NCI-H146 treated with DMSO at 0.1 percent for 48 hours (cell line): ENCODE results near the gene ANXA2.
A peak's percentile ranks its signal among the peaks of the same experiment; 100 is the strongest.
"Not testable (repeated sequence)": the region's sequence is repeated elsewhere in the genome, so short reads cannot be mapped to it uniquely, and the experiment has no call there.

Experiments
- DNase-seq: peaks from one replicate; lab custom pipeline; 2025; ENCODE audit not compliant: unreplicated experiment; lab: John Stamatoyannopoulos, UW

Gene ANXA2

DNA sequence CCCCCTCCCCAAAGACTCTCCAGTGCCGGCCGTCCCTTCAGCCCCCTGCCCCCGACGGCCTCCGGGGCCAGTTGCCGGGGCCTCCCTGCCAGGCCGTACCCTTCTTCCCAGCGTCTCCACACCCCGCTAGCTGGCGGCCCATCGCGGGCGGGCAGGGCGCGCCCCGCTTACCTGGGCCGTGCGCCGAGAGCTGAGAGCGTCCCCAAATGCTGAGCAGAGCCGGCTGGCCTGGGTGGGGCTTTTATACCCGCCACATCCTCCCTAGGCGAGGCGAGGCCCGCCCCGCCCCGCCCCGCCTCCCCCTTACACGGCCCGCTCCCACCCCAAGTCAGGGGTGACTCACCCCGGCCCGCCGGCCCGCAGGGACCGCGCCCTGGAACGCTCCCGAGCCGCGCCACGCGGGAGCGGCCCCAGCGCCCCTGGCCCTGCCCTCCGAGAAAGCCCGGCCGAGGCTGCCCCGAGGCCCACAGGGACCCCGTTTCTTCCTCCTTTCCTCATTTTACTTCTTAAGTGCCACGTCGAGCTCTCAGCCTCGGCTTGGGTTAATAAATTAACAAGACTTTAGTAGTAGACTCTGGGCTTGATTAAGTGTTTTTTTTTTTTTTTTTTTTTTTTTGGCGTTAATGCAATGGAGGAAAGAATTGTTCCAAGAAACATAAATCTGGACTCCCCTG, at the start of gene ANXA2:
ANXA2 (minus strand) TSS at position 215 of the 674 bp plus-strand sequence. CDS start 11,911 bp downstream, outside the sequence.
- peak; percentile 1 for DNase-seq

DNA sequence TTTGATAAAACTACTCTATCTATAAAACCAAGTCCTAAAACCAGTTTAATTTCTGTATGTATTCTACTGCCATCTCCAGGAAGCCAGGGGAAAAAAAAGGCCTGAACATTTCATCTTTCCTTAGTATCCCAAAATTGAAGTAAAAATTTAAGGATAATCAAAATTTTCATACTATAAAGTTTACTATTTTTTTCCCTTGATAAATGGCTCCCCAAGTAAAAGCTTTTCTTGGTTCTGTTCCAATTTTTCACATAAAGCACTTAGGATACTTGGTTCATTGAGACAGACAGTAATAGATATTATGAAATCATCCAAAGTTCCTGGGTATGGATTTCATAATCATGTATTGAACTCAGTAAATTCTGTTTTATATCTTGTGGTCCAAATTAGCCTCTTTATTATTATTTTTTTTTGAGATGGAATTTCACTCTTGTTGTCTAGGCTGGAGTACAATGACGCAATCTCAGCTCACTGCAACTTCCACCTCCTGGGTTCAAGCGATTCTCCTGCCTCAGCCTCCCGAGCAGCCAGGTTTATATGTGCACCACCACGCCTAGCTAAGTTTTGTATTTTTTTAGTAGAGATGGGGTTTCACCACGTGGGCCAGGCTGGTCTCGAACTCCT, 46.6 kb upstream of the ANXA2 start:
- DNase-seq = no peak

DNA sequence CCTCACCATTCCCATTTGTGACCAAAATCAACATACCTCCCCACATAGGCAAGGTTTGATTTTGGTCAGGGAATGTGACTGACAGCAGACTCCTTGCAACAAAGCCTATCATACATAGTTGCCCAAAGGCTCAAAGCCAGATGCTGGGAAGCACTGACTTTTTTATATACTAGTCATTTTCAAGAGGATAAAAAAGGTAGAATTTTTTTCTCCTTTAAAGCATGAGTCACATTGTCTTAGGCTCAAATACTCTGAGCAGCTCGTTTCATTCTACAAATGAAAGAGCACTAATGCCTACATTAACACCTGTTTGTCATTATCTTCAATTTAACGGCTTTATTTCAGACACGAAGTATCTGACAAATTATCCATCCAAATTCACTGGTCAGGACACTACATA, 45.0 kb upstream of the ANXA2 start:
- no peak for DNase-seq

DNA sequence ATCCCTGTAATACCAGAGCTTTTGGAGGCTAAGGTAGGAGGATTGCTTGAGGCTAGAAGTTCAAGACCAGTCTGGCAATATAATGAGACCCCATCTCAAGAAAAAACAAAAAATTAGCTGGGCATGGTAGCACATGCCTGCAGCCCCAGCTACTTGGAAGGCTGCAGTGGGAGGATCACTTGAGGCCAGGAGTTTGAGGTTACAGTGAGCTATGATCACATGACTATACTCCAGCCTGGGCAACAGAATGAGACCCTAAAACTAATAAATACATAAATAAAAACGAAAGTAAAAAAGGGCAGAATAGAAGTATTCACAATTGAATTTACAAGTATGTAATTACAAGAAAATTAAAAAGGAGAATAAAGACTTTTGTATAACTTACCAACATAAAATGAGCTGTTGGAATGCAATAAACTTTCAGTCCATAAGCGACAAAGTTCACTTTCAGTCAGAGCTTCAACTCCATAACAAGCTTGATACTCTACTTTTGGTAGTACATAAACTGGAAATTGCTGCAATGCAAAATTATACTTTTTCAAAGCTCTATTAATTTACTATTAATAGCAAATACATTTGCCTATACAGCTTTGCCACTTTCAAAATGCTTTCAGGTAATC, 44.4 kb upstream of the ANXA2 start:
- no peak for DNase-seq

DNA sequence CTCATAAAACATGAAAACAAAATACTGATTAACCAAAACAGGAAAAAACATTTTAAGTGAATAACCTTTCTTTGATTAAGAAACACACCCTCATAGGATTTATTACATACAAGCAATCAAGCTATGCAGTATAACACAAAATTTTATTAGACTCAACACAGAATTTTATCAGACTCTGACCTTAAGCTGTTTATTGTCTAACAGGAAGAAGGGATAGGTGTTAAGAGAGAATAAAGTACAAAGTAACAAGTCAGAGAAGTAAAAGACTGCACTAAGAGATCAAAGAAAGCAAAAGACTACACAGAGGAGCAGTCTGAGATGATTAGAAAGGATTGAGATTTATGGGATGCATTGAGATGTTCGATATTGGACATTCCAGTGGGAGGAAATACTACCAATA, 43.5 kb upstream of the ANXA2 start:
- DNase-seq = no peak

DNA sequence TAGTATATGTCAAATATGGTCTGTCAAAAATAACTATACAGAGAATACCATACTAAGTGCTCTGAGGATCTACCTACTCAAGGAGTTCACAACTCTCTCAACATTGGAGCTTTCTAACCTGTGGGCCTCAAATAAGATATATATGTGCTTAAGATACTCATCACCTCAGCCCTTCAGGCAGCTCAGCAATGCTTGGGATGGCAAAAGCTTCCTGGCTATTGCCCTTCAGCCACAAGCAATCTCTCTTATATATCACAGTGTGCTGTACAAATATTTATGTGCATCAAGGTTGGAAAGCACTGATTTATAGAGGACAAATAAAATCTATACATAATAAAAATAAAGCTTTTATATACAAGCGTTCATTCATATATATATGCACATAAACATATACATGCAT, 40.9 kb upstream of the ANXA2 start:
- DNase-seq = no peak

DNA sequence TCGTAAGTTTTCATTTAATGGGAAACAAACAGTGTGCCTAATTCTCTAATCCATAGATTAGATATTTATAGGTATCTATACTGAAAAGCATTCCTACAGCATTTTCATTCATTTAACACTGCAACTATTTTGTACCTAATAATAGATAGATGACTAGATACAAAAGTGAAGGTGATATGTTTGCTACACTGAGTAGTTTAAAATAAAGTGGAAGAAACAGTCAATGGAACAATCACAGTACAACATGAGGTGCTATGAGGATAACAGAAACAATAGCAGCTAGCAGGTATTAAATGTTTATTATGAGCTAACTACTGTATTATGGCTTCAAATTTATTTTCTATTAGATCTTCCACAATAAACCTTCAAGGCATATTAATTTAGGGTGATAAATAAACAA, 31.1 kb upstream of the ANXA2 start:
- DNase-seq = no peak

DNA sequence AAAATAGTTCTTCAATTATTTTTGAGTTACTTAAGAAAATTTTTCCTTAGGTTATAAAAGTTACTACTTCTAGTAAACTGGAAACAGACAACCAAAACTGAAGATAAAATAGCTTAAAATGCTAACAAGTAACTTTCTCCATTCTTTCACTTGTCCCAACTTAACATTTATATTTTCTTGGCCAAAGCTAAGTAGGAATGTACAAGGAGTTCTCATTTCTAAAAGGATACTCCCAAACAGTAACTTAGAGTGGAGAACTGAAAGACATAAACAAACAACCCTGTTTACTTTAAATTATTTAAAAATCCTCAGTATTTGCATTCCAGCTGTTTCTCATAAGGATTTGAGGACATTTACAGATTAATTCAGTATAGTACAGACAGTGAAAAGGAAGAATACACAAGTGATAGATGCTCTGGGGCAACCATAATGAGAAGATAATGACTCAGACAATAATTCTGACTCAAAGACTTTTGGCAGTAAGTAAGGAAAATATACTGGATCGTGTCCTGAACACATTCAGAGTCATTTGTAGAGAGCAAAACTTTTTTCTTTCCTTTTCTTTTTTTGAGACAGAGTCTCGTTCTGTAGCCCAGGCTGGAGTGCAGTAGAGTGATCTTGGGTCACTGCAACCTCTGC, 29.2 kb upstream of the ANXA2 start:
- no peak for DNase-seq

DNA sequence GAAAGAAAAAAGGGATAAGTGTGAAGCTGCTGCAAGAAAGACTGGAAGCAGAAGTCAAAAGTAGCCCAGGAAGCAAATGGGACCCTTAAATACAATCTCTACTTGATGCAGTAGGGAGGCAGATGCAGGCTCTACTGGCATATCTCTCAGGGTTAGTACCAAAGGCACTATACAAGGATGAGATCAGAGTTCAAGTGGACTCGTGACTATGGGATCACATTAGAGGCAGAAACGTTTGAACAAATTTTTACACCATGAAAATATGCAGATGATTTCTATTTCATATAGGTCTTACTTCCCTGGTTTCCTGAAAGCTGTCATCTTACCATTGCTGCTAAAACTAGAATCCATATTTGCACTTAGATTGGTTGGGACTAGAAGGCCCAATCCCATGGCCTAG, 27.7 kb upstream of the ANXA2 start:
- DNase-seq = no peak

DNA sequence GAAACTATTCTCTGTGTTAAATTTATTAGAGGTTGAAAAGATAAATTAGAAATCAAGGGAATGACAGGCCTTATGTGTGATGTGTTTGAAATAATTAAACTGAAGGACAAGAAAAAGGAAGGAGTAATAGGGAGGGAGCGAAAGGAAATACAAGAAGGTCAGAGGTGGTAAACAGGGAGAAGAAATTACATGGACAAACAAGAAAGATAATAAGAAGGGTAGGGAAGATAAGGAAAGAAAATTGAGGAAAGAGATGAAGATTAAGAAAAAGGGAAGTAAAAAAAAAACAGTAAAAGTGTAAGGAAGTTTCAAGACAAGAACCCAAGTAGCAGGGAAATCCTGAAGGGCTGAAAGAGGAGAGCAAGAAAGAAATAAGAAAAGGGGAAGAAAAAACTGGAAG, 26.2 kb upstream of the ANXA2 start:
- no peak for DNase-seq

DNA sequence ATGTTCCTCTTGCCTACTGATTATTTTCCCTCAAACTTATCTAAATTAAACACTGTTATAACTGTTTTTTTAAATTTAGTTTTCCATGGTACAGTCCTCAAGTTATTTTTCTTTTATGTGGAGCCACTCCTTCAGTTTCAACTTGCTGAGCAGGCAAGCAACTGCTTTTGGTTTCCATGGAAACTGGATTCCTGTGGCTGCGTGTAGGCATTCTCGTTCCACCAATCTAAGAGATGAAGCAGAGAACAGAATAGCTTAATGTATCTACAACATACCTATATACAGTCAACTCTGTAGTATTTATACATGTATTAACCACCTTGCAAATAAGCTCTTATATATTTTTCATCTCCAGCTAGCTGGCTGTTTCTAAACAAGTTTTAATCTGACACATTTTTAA, 25.8 kb upstream of the ANXA2 start:
- DNase-seq = no peak

DNA sequence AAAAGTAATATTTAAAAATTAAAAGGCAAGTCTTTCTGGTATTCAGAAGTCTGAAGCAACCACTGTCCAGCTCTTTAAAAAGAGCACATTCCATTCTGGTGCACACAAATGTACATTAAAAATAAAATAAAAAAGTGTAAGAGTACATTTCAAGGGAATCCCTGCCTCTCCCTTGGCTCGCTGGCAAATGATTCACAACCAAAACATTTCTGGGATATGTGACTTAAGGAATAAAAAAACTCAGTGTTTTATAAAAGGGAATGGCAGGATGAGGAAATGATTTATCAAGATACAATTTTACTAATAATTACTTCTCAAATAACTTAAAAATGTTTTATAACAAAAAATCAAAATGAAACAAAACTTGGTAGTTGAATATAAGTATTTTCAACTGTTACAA, 23.8 kb upstream of the ANXA2 start:
- DNase-seq = no peak

DNA sequence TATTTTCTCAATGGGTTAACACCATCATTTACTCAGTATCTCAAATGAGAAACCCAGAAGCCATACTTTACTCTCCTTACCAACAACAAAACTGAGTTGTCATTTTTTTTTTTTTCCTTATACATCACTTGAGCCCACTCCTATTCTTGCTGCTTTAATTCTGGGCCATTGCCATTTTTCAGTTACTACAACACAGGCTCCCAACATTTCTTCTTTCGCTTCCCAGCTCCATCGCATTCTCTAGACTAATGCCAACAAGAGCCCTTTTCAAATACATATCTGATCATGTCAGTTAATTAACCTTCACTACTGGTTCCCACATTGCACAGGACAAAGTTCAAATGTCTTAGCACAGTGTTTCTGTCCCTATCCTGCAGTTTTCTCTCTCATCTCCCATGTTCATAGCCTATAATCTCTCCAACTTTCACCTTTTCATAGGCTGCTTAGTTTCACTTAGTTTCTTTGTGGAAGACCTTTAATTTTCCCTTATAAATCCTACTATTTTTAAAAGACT, 22.5 kb upstream of the ANXA2 start:
- no peak for DNase-seq

DNA sequence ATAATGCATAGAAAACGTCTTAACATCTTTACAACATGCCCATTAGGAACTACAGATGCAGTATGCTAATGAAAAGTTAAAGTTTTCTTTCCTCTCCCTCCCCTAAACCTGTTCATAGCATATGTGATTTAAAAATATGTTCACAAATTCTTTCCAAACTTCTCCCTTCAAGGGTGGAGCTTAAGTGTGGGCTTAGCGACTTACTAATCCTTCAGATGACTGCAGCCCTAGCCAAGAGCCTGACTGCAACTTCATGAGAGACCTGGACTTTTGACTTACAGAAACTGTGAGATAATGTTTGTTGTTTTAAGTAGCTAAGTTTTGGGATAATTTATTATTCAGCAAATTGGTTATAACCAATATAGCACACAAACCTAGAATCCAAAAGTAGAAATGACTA, 22.0 kb upstream of the ANXA2 start:
- DNase-seq = no peak

DNA sequence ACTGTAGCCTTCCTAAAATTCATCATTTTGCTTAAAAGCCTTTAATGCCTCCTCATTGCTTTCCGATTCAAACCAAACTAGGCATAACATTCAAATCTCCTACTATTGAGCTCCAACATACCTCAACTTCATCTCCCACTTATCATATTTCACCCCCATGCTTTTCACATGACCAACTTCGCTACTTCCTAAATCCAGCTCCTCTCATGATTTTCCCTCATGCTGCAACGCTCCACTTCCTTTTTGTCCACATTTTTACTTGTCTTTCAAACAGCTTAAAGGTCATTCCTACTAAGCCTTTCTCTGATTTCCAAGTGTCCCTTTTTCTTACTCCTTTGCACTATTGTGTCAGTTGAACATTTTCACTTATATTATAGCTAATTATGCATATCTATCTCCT, 20.3 kb upstream of the ANXA2 start:
- DNase-seq = no peak

DNA sequence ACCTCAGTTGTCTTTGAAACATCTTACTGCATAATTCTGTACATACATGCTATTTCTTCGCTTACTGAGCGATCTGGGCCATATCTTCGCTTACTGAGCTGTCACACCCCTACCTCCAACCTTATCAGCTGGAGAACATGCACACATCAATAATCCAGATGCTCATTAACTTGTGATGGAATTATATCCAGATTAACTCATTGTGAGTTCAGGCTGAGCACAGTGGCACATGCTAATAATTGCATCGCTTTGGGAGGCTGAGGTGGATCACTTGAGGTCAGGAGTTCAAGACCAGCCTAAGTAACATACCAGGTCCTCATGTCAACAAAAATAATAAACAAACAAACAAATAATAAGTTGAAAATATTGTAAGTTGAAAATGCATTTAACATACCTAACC, 19.3 kb upstream of the ANXA2 start:
- DNase-seq = no peak

DNA sequence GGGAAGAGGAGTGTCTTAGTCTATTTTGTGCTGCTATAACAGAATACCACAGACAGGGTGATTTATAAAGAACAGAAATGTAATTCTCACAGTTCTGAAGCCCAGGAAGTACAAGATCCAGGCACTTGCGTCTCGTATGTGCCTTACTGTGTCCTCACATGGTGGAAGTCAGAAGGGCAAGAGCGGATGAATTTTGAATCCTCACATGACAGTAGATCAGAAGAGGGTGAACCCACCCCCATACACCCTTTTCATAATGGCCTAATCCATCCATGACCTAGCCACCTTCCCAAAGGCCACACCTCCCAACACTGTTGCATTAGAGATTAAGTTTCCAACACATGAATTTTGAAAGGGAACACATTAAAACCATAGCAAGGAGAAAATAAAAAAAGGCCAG, 18.7 kb upstream of the ANXA2 start:
- DNase-seq = no peak

DNA sequence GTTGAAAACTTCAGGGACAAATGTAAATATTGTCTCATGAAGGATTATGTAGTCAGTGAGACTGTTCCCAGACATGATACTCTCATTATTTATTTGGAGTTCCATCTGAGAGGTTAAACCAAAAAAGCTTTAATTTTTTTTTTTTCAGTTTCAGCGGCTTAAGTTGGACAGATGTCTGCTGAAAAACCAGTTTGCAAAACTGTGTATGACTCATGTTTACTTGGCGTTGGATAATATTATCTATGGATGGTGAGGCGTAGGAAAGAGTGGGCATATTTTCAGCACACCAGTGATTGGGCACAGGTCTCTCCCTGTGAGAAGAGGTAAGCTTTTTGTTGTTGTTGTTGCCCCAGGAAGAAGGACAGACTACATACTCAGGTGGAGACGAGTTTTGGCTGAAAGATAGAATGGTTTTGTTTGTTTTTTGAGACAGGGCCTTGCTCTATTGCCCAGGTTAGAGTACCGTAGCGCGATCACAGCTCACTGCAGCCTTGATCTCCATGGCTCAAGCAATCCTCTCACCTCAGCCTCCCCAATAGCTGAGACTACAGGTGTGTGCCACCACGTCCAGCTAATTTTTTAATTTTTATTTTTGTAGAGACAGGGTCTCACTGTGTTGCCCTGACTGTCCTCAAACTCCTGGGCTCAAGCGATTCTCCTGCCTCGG, 16.4 kb upstream of the ANXA2 start:
- no peak for DNase-seq

DNA sequence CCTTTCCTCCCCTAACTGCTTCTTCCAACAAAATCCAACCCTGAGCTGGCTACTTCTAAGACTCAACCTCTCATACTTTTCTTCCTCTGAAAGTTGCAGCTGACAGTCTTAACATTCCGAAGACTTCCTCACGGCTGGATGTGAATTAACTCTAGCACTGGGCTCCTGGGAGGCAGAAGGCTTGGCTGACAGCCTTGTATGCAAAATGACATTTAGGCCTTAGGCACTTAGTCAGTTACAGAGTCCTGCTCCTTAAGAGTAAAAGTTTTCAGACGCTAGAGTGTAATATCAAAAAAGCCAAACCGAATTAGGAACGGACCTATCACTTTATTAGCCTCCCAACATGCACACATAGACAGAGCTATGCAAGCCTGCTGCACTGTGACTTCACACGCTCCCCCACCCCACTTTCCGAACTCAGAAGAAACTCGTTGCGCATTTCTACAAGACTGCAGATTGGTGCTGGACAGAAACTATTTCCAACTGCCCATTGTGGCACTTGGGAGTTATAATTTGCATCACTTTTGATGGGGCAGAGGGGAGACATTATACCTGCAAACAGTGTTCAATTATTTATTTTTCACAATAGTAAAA, 15.5 kb upstream of the ANXA2 start:
- no peak for DNase-seq

DNA sequence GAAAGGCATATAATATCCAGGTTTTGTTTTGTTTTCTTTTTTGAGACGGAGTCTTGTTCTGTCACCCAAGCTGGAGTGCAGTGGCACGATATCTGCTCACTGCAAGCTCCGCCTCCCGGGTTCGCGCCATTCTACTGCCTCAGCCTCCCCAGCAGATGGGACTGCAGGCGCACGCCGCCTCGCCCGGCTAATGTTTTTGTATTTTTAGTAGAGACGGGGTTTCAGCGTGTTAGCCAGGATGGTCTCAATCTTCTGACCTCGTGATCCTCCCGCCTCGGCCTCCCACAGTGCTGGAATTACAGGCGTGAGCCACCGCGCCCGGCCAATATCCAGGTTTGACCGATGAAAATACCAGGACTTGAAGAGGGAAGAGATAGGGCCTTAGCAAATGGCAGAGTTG, 15.0 kb upstream of the ANXA2 start:
- DNase-seq = not testable (repeated sequence)
